OCI-LY1 (cell line): ENCODE data around the gene IFITM2.

Source experiments
- CTCF ChIP-seq: fragments of 200-600 bp; sonication (generic), shearing (Covaris generic); IDR thresholded peaks from 2 replicates; pipeline ENCODE4 v1.5.1; 2017; ENCODE audit warnings: mild to moderate bottlenecking, antibody characterized with exemption, low read length, moderate library complexity, mixed read lengths
- EZH2 ChIP-seq: fragments of 200-600 bp; sonication (generic), shearing (Covaris generic); IDR thresholded peaks from 2 replicates; pipeline ENCODE4 v1.8.0; 2017; ENCODE audit warnings: borderline replicate concordance, mixed run types, mild to moderate bottlenecking, antibody characterized with exemption, low read length, moderate library complexity, mixed read lengths

DNA sequence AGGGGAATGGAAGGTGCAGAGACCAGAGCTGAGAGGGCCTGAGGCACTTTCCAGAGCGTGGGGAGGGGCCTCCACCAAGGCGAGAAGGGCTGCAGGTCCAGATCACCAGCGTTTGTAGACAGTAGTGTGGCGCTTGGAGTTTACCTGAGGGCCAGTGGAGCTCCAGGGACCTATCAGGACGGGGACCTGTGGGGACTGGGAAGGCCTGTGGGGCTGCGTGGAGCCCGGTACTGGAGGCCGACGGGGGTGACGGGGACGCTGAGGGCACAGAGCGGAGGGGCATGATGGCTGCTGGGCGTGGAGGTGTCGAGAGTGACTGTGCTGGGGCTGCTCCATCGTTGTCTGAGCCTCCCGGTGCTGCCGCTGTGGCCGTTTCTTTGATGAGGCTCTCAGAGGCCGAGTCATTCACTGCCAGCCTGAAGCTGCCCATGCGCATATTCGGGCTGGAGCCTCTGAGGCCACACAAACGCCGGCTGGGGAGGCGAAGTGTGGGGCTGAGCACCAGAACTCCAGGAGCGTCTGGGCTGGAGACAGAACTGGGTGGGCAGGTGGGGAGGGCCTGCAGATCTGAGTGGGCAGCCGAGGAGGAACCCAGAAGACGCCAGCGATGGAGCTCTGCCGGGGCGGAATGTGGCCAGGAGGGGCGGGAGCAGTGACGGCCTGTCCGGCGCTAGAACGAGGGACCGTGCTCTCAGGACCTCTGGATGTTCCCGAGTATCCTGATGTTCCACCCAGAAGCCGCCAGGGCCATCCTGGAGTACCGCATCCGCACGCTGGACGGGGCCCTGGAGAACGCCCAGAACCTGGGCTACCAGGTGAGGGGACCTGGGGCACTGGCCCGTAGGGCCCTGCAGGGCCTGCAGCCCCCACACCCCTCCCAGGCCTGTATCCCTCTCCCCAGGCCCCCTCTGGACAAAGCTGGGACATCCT is 16.1 kb upstream of the IFITM2 start:
- TF ChIP-seq CTCF: no peak
- TF ChIP-seq EZH2: no peak
